GM10266 (cell line): ENCODE results near the gene PCDHA3.
"Not testable (repeated sequence)": the region's sequence is repeated elsewhere in the genome, so short reads cannot be mapped to it uniquely, and the experiment has no call there.

ENCODE experiments used
- DNase-seq: peaks from one replicate; pipeline ENCODE4 v3.0.0; 2012; ENCODE audit errors: extremely low spot score
- CTCF ChIP-seq: IDR thresholded peaks from 2 replicates; pipeline ENCODE4 v1.5.1; 2012; ENCODE audit warnings: mild to moderate bottlenecking, low read depth; ENCODE audit not compliant: control insufficient read depth, insufficient read depth; ENCODE audit errors: missing control alignments

The PCDHA3 gene

GRCh38 chr5:140827704-140828361 is 27.0 kb downstream of the PCDHA3 start, which contains the start of gene PCDHA6:
TSS of gene PCDHA6 (plus strand) at chr5:140827960. CDS start at chr5:140828092, 132 bp downstream.
- TF ChIP-seq CTCF, result no peak
- no peak for DNase-seq

- no peak for TF ChIP-seq CTCF
- no peak for DNase-seq
Observed at GRCh38 chr5:140828362-140828737, 27.5 kb downstream of the PCDHA3 start.

GRCh38 chr5:140829511-140830501 is 28.9 kb downstream of the PCDHA3 start:
- DNase-seq, result not testable (repeated sequence)

GRCh38 chr5:140833993-140834392 is 33.1 kb downstream of the PCDHA3 start, which contains the start of gene PCDHA7:
TSS of gene PCDHA7 (plus strand) at chr5:140834269. CDS start at chr5:140834384, 115 bp downstream.
- no peak for TF ChIP-seq CTCF
- DNase-seq, result no peak

- not testable (repeated sequence) for DNase-seq
Observed at GRCh38 chr5:140834439-140835008, 33.7 kb downstream of the PCDHA3 start.

GRCh38 chr5:140835622-140836510 is 35.0 kb downstream of the PCDHA3 start:
- DNase-seq, result no peak
- TF ChIP-seq CTCF, result no peak

- no peak for TF ChIP-seq CTCF
- no peak for DNase-seq
Observed at GRCh38 chr5:140840978-140841962, 40.4 kb downstream of the PCDHA3 start, which contains the start of gene PCDHA8. TSS of gene PCDHA8 (plus strand) at chr5:140841187. CDS start at chr5:140841322, 135 bp downstream.
